Measurements from ENCODE around the gene GPR84.

GPR84 gene

GRCh38 chr12:54321363-54321762 is 42.9 kb downstream of the GPR84 start:
- no peak for DNase-seq
